NT2/D1 (cell line): ENCODE measurements around the gene GPR62.

Source experiments
- SUZ12 ChIP-seq: IDR thresholded peaks from 2 replicates; pipeline ENCODE4 v1.6.1; 2011; ENCODE audit not compliant: insufficient read length, insufficient read depth; ENCODE audit errors: extremely low read depth
- YY1 ChIP-seq: IDR thresholded peaks from 2 replicates; pipeline ENCODE4 v1.6.1; 2011; ENCODE audit not compliant: insufficient read length, insufficient read depth
- ZNF274 ChIP-seq: IDR thresholded peaks from 2 replicates; pipeline ENCODE4 v1.6.1; 2011; ENCODE audit warnings: mild to moderate bottlenecking, low read depth, low read length

GRCh38 chr3:51966016-51966415 lies 10.8 kb downstream of the GPR62 start:
- TF ChIP-seq YY1 = no peak
- TF ChIP-seq SUZ12 = no peak
- no peak for TF ChIP-seq ZNF274
